Dermis blood vessel endothelial cell (primary cell): ENCODE results near the gene NOS3. TPM values are rescaled to one million over a fixed set of nuclear protein-coding genes. Genes with fewer than 3 reads are reported as not detected.

ENCODE experiments used
- DNase-seq: peaks from one replicate; pipeline ENCODE4 v3.0.0; 2010
- total RNA-seq: library from RNA; depleted of rRNA; stranded (reverse); fragments of >200 nt; gene quantifications from 2 replicates; pipeline ENCODE4 v1.2.3, GENCODE V29; 2014

The NOS3 gene
- 33.4 and 103 TPM in 2 replicates for total RNA-seq

GRCh38 chr7:150990416-150991186 is at the start of gene NOS3:
TSS of gene NOS3 (plus strand) at chr7:150991017. CDS start at chr7:150993804, 2,787 bp downstream.
- DNase-seq, result no peak

GRCh38 chr7:150941351-150942000 is 49.3 kb upstream of the NOS3 start:
- no peak for DNase-seq

- DNase-seq, result no peak
These were observed 48.7 kb upstream of the NOS3 start for GRCh38 chr7:150942001-150942590.

GRCh38 chr7:150942591-150943452 is 48.0 kb upstream of the NOS3 start:
- no peak for DNase-seq

GRCh38 chr7:150943453-150943814 is 47.4 kb upstream of the NOS3 start:
- DNase-seq, result no peak

- no peak for DNase-seq
These were observed 46.5 kb upstream of the NOS3 start for GRCh38 chr7:150944066-150945042.

- no peak for DNase-seq
These were observed 45.5 kb upstream of the NOS3 start for GRCh38 chr7:150945171-150945852.

GRCh38 chr7:150945853-150946420 is 44.9 kb upstream of the NOS3 start:
- DNase-seq, result no peak

GRCh38 chr7:150946421-150947240 is 44.2 kb upstream of the NOS3 start:
- DNase-seq, result no peak

GRCh38 chr7:150947241-150947745 is 43.5 kb upstream of the NOS3 start:
- DNase-seq, result no peak

- no peak for DNase-seq
These were observed 42.8 kb upstream of the NOS3 start for GRCh38 chr7:150947761-150948651.

GRCh38 chr7:150948791-150949251 is 42.0 kb upstream of the NOS3 start:
- no peak for DNase-seq

GRCh38 chr7:150949564-150949963 is 41.3 kb upstream of the NOS3 start:
- no peak for DNase-seq

- DNase-seq, result no peak
These were observed 40.8 kb upstream of the NOS3 start for GRCh38 chr7:150949971-150950491.

GRCh38 chr7:150950496-150951180 is 40.2 kb upstream of the NOS3 start:
- no peak for DNase-seq

GRCh38 chr7:150951181-150951520 is 39.7 kb upstream of the NOS3 start:
- DNase-seq, result no peak

- DNase-seq, result no peak
These were observed 39.3 kb upstream of the NOS3 start for GRCh38 chr7:150951521-150951920.
